Neural cell (in vitro differentiated cells): Measurements from ENCODE around the gene WDFY1.

Source experiments
- CTCF ChIP-seq: fragments of 450-650 bp; IDR thresholded peaks from 2 replicates; pipeline ENCODE4 v1.5.1; 2014; ENCODE audit warnings: antibody characterized with exemption, mild to moderate bottlenecking, moderate library complexity; ENCODE audit not compliant: poor library complexity, severe bottlenecking
- EP300 ChIP-seq: fragments of 450-650 bp; conservative IDR thresholded peaks from 2 replicates; pipeline ENCODE4 v1.6.1; 2014; ENCODE audit warnings: antibody characterized with exemption, mild to moderate bottlenecking, moderate library complexity; ENCODE audit not compliant: poor library complexity, severe bottlenecking
- EZH2 ChIP-seq: fragments of 200-600, 300-800 bp; shearing (Covaris generic), sonication (generic); IDR thresholded peaks from 2 replicates; pipeline ENCODE4 v1.6.1; 2014; ENCODE audit warnings: antibody characterized with exemption, low read length, borderline replicate concordance, mild to moderate bottlenecking; ENCODE audit not compliant: insufficient read depth, poor library complexity, severe bottlenecking
- MXI1 ChIP-seq: fragments of 450-650 bp; conservative IDR thresholded peaks from 2 replicates; pipeline ENCODE4 v1.6.1; 2014; ENCODE audit warnings: antibody characterized with exemption, mild to moderate bottlenecking; ENCODE audit not compliant: poor library complexity, severe bottlenecking
- POLR2AphosphoS5 ChIP-seq: IDR thresholded peaks from 2 replicates; pipeline ENCODE4 v1.6.1; 2012
- RAD21 ChIP-seq: fragments of 450-650 bp; conservative IDR thresholded peaks from 2 replicates; pipeline ENCODE4 v1.6.1; 2014; ENCODE audit warnings: antibody characterized with exemption, mild to moderate bottlenecking, moderate library complexity
- REST ChIP-seq: IDR thresholded peaks from 2 replicates; pipeline ENCODE4 v1.6.1; 2012; ENCODE audit warnings: borderline replicate concordance
- TAF1 ChIP-seq: IDR thresholded peaks from 2 replicates; pipeline ENCODE4 v1.6.1; 2012; ENCODE audit warnings: low read depth

GRCh38 chr2:223863491-223863890, 81.6 kb downstream of the WDFY1 start:
- TF ChIP-seq CTCF (no peak), POLR2AphosphoS5 (no peak), MXI1 (no peak), REST (no peak), TAF1 (no peak), EZH2 (no peak), EP300 (no peak), RAD21 (no peak)
